GM21786 (cell line): ENCODE measurements around the gene AKR1C1.
"Not testable (repeated sequence)": the region's sequence is repeated elsewhere in the genome, so short reads cannot be mapped to it uniquely, and the experiment has no call there.

Source experiments
- ATAC-seq: cut with Tn5 transposase; IDR thresholded peaks from one replicate; pipeline ENCODE4 v1.9.1; 2021; ENCODE audit not compliant: unreplicated experiment

AKR1C1 gene

GRCh38 chr10:5014200-5014910 lies 51.1 kb downstream of the AKR1C1 start:
- ATAC-seq = not testable (repeated sequence)

- no peak for ATAC-seq
Observed at GRCh38 chr10:5014936-5015335, 51.7 kb downstream of the AKR1C1 start.

GRCh38 chr10:5018134-5018533 lies 54.9 kb downstream of the AKR1C1 start:
- ATAC-seq = no peak

DNA sequence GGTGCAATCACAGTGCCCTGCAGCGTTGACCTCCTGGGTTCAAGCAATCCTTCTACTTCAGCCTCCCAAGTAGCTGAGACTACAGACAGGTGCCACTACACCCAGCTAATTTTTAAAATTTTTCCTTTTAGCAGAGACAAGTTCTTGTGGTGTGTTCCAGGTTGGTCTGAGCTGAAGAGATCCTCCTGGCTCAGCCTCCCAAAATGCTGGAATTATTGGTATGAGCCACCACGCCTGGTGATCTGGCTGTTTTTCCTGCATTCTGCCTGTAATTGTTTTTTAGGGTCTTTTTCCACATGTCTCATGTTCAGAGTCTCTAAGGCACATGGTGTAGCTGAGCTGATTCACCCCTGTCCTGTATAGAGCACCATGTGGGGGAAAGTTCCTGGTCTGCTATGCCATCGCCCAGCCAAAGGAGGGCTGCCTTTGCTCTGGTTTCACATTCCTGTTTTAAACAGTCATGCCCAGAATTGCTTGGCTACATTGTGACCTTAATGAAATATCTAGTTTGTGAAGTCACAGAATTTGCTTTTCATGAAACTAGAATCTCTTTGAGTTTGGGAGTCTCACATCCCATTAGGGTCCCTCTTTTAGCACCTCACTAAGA lies 55.6 kb downstream of the AKR1C1 start:
- not testable (repeated sequence) for ATAC-seq

- ATAC-seq = not testable (repeated sequence)
Observed at GRCh38 chr10:5019770-5020612, 56.8 kb downstream of the AKR1C1 start.

GRCh38 chr10:5021624-5022290 lies 58.5 kb downstream of the AKR1C1 start:
- not testable (repeated sequence) for ATAC-seq

- no peak for ATAC-seq
Observed at GRCh38 chr10:5023177-5023805, 60.1 kb downstream of the AKR1C1 start.

DNA sequence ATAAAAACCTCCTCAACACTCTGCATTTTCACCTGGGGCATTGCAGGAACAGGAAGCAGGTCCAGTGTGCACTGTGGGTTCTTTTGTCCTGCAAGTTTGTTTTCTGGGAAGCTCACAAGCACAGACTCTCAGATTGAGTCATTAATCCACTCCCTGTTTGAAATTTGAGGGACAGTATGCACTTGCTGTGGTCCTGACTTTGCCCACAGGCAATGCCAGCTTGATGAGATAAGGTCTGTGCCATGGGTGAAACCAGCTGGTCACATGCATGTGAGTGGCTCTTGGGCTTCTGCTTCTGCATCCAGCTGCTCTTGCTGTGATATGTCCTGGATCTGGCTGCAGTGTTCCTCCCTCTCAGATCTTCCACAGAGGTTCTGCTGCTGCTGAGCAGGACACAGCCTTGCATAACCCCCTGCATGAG lies 62.3 kb downstream of the AKR1C1 start:
- not testable (repeated sequence) for ATAC-seq

DNA sequence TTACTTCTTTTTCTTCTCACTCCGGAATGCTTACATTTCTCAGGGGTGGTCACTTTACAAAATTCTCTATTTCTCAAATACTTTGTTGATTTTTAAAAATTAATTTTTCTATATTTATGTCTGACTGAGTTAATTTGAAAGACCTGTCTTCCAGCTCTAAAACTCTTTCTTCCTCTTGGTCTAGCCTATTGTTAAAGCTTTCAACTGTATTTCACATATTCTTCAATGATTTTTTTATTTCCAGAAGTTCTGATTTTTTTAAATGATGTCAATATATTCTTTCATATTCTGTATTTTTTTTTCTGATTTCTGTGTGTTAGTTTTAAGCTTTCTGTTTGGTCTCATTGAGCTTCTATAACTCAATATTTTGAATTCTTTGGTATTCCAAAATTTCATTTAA lies 67.8 kb downstream of the AKR1C1 start:
- no peak for ATAC-seq

DNA sequence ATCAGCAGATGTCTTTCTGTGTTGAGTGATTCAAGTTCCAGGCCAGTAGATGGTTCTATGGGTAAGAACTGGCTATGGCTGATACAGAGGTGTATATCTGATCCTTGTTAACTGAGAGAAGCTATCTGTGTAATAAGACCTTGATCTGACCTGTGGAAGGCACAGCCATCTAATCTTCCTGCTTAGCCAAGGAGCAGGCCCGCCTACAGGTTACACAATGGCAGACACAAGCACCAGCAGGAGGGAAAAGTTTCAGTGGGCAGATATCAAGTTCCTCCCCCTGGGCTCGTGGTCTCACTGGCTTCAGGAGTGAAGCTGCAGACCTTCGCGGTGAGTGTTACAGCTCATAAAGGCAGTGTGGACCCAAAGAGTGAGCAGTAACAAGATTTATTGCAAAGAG lies 68.4 kb downstream of the AKR1C1 start:
- not testable (repeated sequence) for ATAC-seq

GRCh38 chr10:5032444-5032843 lies 69.2 kb downstream of the AKR1C1 start:
- not testable (repeated sequence) for ATAC-seq
